ENCODE data around the gene CKM.
A peak's percentile ranks its signal among the peaks of the same experiment; 100 is the strongest.
"Not testable (repeated sequence)": the region's sequence is repeated elsewhere in the genome, so short reads cannot be mapped to it uniquely, and the experiment has no call there.

CKM gene

DNA sequence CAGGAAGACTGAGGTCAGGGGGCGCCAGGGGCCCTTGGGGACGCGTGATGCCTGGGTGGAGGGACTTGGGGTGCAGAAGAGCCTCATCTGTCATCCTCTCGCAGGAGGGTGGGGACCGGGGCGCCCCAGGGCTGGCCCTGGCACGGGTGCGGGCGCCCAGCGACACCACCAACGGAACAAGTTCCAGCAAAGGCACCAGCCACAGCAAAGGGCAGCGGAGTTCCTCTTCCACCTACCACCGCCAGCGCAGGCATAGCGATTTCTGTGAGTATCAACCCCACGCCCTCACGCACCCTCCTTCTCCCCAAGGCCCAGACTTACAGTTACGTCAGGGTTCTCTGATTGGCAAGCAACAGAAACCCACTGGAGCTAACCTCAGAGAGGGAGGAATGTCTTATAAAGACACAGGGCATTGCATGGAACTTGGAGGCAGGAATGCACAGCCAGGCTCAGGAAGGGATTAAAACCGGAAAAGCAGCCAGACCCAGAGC, 42.2 kb downstream of the CKM start:
- peak; percentile 15 for DNase-seq

DNA sequence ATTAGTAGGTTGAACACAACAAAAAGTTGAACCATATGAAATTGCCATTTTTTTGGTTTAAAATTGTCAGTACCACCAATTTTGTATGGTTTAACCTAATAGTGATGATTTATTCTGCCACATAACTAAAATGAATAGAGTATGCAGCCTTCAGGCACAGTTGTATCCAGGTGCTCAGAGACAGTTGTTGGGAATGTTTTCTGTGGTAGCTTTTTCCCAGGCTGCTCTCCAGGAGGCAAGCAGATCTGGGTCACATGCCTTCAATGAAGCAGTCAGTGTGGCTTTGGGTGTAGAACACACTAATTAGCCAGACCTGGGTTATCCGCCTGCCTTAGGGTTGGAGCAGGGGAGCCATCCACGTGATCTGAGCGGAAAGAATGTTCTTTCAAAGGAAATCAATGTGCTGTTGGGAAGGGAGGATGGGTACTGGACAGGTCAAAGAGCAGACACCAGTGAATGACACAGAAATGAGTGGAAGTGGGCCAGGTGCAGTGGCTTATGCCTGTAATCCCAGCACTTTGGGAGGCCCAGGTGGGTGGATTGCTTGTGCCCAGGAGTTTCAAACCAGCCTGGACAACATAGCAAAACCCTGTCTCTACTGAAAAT, 43.0 kb downstream of the CKM start:
- DNase-seq: no peak

DNA sequence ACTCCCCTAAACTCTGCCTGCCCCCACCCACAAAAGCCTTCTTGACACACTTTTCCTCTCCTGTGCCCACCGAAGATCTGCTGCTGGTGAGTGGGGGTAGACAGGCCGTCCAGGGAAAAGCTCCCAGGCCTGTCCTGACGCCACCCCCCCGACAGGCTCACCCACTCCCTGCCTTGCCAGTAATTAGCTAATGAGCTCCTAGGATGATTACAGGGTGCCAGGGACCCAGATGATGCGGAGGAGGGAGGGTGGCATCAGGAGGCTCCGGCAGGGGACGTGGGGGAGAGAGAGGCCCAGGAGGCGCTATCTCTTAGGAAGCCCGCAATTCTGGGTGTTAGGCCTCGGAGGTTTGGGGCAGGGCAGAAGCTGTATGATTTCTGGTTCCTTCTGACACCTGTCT, 44.6 kb downstream of the CKM start:
- no peak for DNase-seq

- DNase-seq: no peak
Measured at GRCh38 chr19:45276284-45276687, 46.4 kb downstream of the CKM start.

DNA sequence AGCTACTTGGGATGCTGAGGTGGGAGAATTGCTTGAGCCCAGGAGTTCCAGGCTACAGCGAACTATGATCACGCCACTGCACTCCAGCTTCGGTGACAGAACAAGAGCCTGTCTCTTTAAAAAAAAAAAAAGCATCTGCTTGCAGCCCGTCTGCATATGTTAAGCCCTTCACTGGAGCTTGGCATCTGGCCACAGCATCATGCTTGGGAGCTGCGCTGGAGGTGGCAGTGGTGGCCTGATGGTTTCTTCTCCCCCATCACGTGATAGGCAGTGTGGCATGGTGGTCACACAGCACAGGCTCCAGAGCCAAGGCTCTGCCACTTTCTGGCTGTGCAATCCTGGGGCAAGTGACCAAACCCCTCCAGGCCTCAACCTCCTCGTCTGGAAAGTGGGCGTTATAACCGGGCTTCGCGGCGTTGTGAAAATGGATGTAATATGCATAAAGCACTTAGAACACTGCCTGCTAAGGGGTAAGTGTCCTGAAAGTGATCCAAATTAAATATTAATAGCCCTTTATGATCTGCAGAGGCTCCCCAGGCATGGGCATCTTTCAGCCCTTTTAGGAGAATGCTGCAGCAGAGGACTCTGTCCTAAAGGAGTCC, 47.2 kb downstream of the CKM start:
- no peak for DNase-seq

DNA sequence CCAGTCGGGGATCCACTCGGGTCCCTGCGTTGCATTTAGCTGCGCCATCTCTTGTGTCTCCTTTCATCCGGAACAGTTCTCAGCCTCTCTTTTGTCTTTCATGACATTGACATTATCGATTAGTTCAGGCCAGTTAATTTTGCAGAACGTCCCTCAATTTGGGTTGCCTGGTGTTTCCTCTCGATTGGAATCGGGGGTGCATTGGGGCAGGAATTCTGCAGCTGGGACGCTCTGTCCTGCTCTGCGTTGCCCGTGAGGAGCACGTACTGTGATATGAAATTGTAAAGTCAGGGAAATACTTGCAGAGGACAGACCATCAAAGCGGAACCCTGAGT, 49.2 kb downstream of the CKM start:
- no peak for DNase-seq

DNA sequence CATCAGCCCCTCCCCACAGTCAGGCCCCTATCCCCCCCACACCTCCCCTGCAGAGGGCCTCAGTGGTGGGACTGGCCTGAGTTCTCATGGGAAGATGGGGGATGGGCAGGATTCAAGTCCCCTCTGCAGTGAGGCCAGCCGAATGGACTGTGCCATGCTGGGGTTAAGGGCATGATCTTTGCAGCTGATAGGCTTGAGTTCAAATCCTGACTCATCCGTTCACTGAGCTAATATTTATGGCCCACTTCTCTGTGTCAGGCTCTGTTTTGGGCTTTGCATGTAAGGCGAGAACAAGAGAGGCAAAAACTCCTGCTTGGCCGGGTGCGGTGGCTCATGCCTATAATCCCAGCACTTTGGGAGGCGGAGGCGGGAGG, 51.0 kb downstream of the CKM start:
- no peak for DNase-seq

GRCh38 chr19:45271098-45271734, 51.5 kb downstream of the CKM start:
- DNase-seq: no peak

DNA sequence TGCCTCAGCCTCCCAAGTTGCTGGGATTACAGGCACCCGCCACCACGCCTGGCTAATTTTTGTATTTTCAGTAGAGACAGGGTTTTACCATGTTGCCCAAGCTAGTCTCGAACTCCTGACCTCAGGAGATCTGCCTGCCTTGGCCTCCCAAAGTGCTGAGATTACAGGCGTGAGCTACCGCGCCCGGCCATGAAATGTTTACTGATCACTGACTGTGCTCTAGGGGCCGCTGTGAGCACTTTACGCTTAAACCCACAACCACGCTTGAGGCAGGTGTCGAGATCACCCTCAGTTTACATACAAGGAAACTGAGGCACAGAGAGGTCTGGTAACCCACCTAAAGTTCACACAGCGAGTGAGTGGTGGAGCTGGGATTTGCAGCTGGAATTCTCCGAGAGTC, 52.7 kb downstream of the CKM start:
- DNase-seq: not testable (repeated sequence)

GRCh38 chr19:45267296-45267695, 55.4 kb downstream of the CKM start:
- no peak for DNase-seq

DNA sequence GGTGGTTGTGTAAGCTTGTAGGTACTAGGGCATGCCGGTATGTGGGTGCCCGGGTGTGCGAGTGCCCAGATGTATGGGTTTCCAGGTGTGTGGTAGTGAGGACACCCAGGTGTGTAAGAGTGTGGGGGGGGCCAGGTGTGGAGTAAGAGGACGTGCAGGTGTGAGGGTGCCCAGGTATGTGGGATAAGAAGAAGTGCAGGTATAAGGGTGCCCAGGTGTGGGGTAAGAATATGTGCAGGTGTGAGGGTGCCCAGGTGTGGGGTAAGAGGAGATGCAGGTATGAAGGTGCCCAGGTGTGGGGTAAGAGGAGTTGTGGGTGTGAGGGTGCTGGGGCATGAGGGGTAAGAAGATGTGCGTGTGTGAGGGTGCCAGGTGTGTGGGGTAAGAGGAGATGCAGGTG, 57.3 kb downstream of the CKM start:
- no peak for DNase-seq

GRCh38 chr19:45264781-45265317, 57.8 kb downstream of the CKM start:
- no peak for DNase-seq

DNA sequence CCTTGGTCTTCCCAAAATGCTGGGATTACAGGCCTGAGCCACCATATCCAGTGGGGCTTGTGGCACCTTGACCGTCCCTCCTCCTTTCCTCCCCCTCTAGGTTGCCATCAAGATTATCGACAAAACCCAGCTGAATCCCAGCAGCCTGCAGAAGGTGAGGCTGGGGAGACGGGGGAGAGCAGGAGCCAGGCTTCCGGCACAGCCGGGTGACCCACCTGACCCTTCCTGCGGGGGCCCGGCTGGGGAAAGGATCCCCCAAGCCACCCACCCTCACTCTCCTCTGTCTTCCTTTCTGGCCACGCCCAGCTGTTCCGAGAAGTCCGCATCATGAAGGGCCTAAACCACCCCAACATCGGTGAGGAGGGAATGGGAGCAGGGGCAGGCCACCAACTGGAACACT, 59.7 kb downstream of the CKM start:
- no peak for DNase-seq

DNA sequence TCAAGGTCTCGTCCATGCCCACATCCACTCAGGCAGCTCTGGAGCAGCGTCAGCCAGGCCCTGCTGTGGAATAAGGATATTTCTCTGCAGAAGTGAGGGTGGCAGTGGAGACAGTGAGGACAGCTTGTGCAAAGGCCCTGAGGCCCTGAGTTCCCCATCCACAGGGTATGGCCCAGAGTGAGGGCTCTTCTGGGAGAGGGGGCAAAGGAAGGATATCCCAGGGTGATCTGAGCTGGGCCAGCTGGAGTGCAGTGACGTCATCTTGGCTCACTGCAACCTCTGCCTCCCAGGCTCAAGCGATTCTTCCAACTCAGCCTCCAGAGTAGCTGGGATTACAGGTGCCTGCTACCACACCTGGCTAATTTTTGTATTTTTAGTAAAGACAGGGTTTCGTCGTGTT, 60.1 kb downstream of the CKM start:
- DNase-seq: no peak

- DNase-seq: no peak
Measured at GRCh38 chr19:45258862-45259261, 63.8 kb downstream of the CKM start.

- no peak for DNase-seq
Measured at GRCh38 chr19:45256836-45257235, 65.8 kb downstream of the CKM start.

All from inflammatory macrophage treated with lipopolysaccharide for 4 hours (primary cell).